Measurements from ENCODE around the gene POU2F2.

Gene POU2F2

GRCh38 chr19:42078538-42079275 lies 53.5 kb downstream of the POU2F2 start:
- DNase-seq, result no peak

- no peak for DNase-seq
Observed at GRCh38 chr19:42078058-42078457, 54.2 kb downstream of the POU2F2 start.

GRCh38 chr19:42076380-42076944 lies 55.8 kb downstream of the POU2F2 start:
- DNase-seq, result no peak

GRCh38 chr19:42075616-42076379 lies 56.4 kb downstream of the POU2F2 start, which contains the start of gene ZNF574:
Gene ZNF574, plus strand, starts transcription at chr19:42076166. Its CDS starts 2,441 bp downstream, at chr19:42078607.
- DNase-seq, result peak; percentile 92

GRCh38 chr19:42075364-42075615 lies 57.0 kb downstream of the POU2F2 start:
- DNase-seq, result no peak

- DNase-seq, result no peak
Observed at GRCh38 chr19:42074513-42075363, 57.5 kb downstream of the POU2F2 start.

- no peak for DNase-seq
Observed at GRCh38 chr19:42071247-42071646, 61.0 kb downstream of the POU2F2 start.

- DNase-seq, result no peak
Observed at GRCh38 chr19:42069619-42070351, 62.5 kb downstream of the POU2F2 start, which contains the start of gene GRIK5. Gene GRIK5, minus strand, starts transcription at chr19:42070206. Its CDS starts 4,436 bp downstream, at chr19:42065770.

GRCh38 chr19:42068756-42069571 lies 63.3 kb downstream of the POU2F2 start:
- no peak for DNase-seq

GRCh38 chr19:42068361-42068755 lies 63.9 kb downstream of the POU2F2 start:
- DNase-seq, result no peak

GRCh38 chr19:42067315-42067888 lies 64.8 kb downstream of the POU2F2 start:
- no peak for DNase-seq

- no peak for DNase-seq
Observed at GRCh38 chr19:42066075-42066754, 66.0 kb downstream of the POU2F2 start.

GRCh38 chr19:42065511-42065910 lies 66.7 kb downstream of the POU2F2 start:
- DNase-seq, result no peak

GRCh38 chr19:42065051-42065450 lies 67.2 kb downstream of the POU2F2 start:
- DNase-seq, result no peak

GRCh38 chr19:42064432-42064831 lies 67.8 kb downstream of the POU2F2 start:
- DNase-seq, result no peak

GRCh38 chr19:42062381-42062780 lies 69.9 kb downstream of the POU2F2 start:
- no peak for DNase-seq

- DNase-seq, result no peak
Observed at GRCh38 chr19:42060117-42060516, 72.1 kb downstream of the POU2F2 start.

GRCh38 chr19:42059196-42059595 lies 73.0 kb downstream of the POU2F2 start:
- DNase-seq, result no peak

- no peak for DNase-seq
Observed at GRCh38 chr19:42057846-42058245, 74.4 kb downstream of the POU2F2 start.

- no peak for DNase-seq
Observed at GRCh38 chr19:42054205-42054604, 78.0 kb downstream of the POU2F2 start.
